HG03565 (cell line): ENCODE measurements around the gene SMYD3.

ENCODE experiments used
- ATAC-seq: cut with Tn5 transposase; IDR thresholded peaks from one replicate; pipeline ENCODE4 v1.9.1; 2021; ENCODE audit warnings: mild to moderate bottlenecking, moderate library complexity; ENCODE audit not compliant: unreplicated experiment

The SMYD3 gene

GRCh38 chr1:246283771-246284410 is 223.2 kb downstream of the SMYD3 start:
- ATAC-seq: no peak

GRCh38 chr1:246281639-246282038 is 225.4 kb downstream of the SMYD3 start:
- no peak for ATAC-seq

GRCh38 chr1:246281195-246281594 is 225.9 kb downstream of the SMYD3 start:
- ATAC-seq: no peak

GRCh38 chr1:246280551-246280950 is 226.5 kb downstream of the SMYD3 start:
- ATAC-seq: no peak

- no peak for ATAC-seq
Observed at GRCh38 chr1:246279402-246279801, 227.7 kb downstream of the SMYD3 start.

- no peak for ATAC-seq
Observed at GRCh38 chr1:246278371-246278770, 228.7 kb downstream of the SMYD3 start.

GRCh38 chr1:246275036-246275435 is 232.0 kb downstream of the SMYD3 start:
- ATAC-seq: no peak

GRCh38 chr1:246274186-246274585 is 232.9 kb downstream of the SMYD3 start:
- no peak for ATAC-seq

GRCh38 chr1:246271516-246271915 is 235.6 kb downstream of the SMYD3 start:
- ATAC-seq: no peak

GRCh38 chr1:246270236-246270635 is 236.8 kb downstream of the SMYD3 start:
- ATAC-seq: no peak

GRCh38 chr1:246269466-246269865 is 237.6 kb downstream of the SMYD3 start:
- no peak for ATAC-seq

GRCh38 chr1:246267896-246268295 is 239.2 kb downstream of the SMYD3 start:
- ATAC-seq: no peak

- ATAC-seq: no peak
Observed at GRCh38 chr1:246267426-246267825, 239.7 kb downstream of the SMYD3 start.

GRCh38 chr1:246265481-246265880 is 241.6 kb downstream of the SMYD3 start:
- ATAC-seq: no peak

GRCh38 chr1:246262281-246262680 is 244.8 kb downstream of the SMYD3 start:
- ATAC-seq: no peak

GRCh38 chr1:246261639-246262038 is 245.4 kb downstream of the SMYD3 start:
- no peak for ATAC-seq

GRCh38 chr1:246258250-246258649 is 248.8 kb downstream of the SMYD3 start:
- ATAC-seq: no peak

- ATAC-seq: no peak
Observed at GRCh38 chr1:246255773-246256172, 251.3 kb downstream of the SMYD3 start.

- ATAC-seq: no peak
Observed at GRCh38 chr1:246254854-246255253, 252.2 kb downstream of the SMYD3 start.

GRCh38 chr1:246246430-246246829 is 260.6 kb downstream of the SMYD3 start:
- ATAC-seq: no peak

GRCh38 chr1:246245541-246245940 is 261.5 kb downstream of the SMYD3 start:
- ATAC-seq: no peak

- ATAC-seq: no peak
Observed at GRCh38 chr1:246232126-246232525, 275.0 kb downstream of the SMYD3 start.

GRCh38 chr1:246226041-246226440 is 281.0 kb downstream of the SMYD3 start:
- ATAC-seq: no peak
